Panc1 (cell line): ENCODE data around the gene FAM151B. TPM values are rescaled to one million over a fixed set of nuclear protein-coding genes. Genes with fewer than 3 reads are reported as not detected.

ENCODE experiments used
- ATAC-seq: fragments of 200-7000 bp; cut with Tn5 transposase; 2 replicates; pipeline ENCODE4 v1.9.1; 2020; ENCODE audit warnings: mild to moderate bottlenecking, moderate library complexity
- BruUV-seq: library from RNA; stranded (reverse); fragments of 400-500 nt; replicated peaks from 2 replicates; lab custom pipeline; 2021; lab: Mats Ljungman, UMichigan
- CTCF ChIA-PET: fragments of 300-600 bp; sonication (Branson Sonifier 250); formaldehyde crosslinking; loops from one replicate; lab custom pipeline; 2022; ENCODE audit warnings: antibody characterized with exemption; lab: Charles Lee
- POLR2A ChIA-PET: fragments of 300-600 bp; sonication (Branson Sonifier 250); formaldehyde crosslinking; loops from one replicate; lab custom pipeline; 2022; ENCODE audit warnings: antibody characterized with exemption; lab: Charles Lee
- DNase-seq: peaks from one replicate; pipeline ENCODE4 v3.0.0-alpha.2; 2010; ENCODE audit warnings: low read depth, low spot score
- H3K27ac ChIP-seq: 2 replicates; pipeline ENCODE4 v1.5.1; 2011; ENCODE audit warnings: mild to moderate bottlenecking, low read length, inconsistent platforms
- H3K27me3 ChIP-seq: fragments of 200-500 bp; sonication (Bioruptor generic); 2 replicates; pipeline ENCODE4 v1.6.0; 2014; ENCODE audit warnings: low read length, inconsistent platforms; ENCODE audit not compliant: control insufficient read depth, insufficient read depth
- H3K36me3 ChIP-seq: fragments of 200-500 bp; sonication (Bioruptor generic); 2 replicates; pipeline ENCODE4 v1.5.1; 2014; ENCODE audit warnings: inconsistent platforms, mild to moderate bottlenecking, low read length, moderate library complexity; ENCODE audit not compliant: control insufficient read depth, insufficient read depth
- H3K4me1 ChIP-seq: 2 replicates; pipeline ENCODE4 v1.5.1; 2011; ENCODE audit warnings: inconsistent platforms, mild to moderate bottlenecking, low read length, moderate library complexity; ENCODE audit not compliant: control insufficient read depth, insufficient read depth
- H3K4me3 ChIP-seq, 2 experiments: 2 replicates each; pipeline ENCODE4 v1.5.1; 2011 to 2012; ENCODE audit warnings: low read depth in 2 of 2, low read length in 2 of 2, mild to moderate bottlenecking in 2 of 2, inconsistent platforms in 1 of 2, moderate library complexity in 1 of 2
- H3K9me3 ChIP-seq: fragments of 200-500 bp; sonication (Bioruptor generic); 2 replicates; pipeline ENCODE4 v1.5.1; 2014; ENCODE audit warnings: low read depth, mild to moderate bottlenecking, inconsistent platforms, low read length, moderate library complexity; ENCODE audit not compliant: control insufficient read depth, insufficient read depth
- POLR2AphosphoS5 ChIP-seq: IDR thresholded peaks from 2 replicates; pipeline ENCODE4 v1.6.1; 2012; ENCODE audit warnings: mild to moderate bottlenecking, low read depth, low read length, moderate library complexity
- SIN3A ChIP-seq: IDR thresholded peaks from 2 replicates; pipeline ENCODE4 v1.6.1; 2012; ENCODE audit warnings: low read depth, mild to moderate bottlenecking, low read length, moderate library complexity, borderline replicate concordance; ENCODE audit not compliant: insufficient read depth
- TCF7L2 ChIP-seq: IDR thresholded peaks from 2 replicates; pipeline ENCODE4 v1.6.1; 2011; ENCODE audit warnings: mild to moderate bottlenecking, low read depth, low read length, inconsistent platforms
- in situ Hi-C: cut with HindIII; loops from 2 replicates; pipeline ENCODE4 v1.10.0; 2016; ENCODE audit warnings: low sequenced_read_pairs, low pct_unique_long_range_greater_than_20kb
- intact Hi-C: fragments of 100-400 bp; cut with micrococcal nuclease; formaldehyde crosslinking; loops from one replicate; pipeline ENCODE4 v1.10.0; 2022; ENCODE audit not compliant: unreplicated experiment
- total RNA-seq: library from RNA; stranded (reverse); gene quantifications from one replicate; pipeline ENCODE4 v1.2.1, GENCODE V29; 2021; ENCODE audit not compliant: unreplicated experiment
- TF ChIP-seq, protein P1 (sequence below), 2 experiments: IDR thresholded peaks; 2 replicates each; pipeline ENCODE4 v1.6.1; 2011 to 2012; ENCODE audit warnings: low read depth in 2 of 2, control low read depth in 1 of 2, low read length in 1 of 2, mild to moderate bottlenecking in 1 of 2, moderate library complexity in 1 of 2; ENCODE audit not compliant: insufficient read depth in 1 of 2
- TF ChIP-seq, protein P2 (sequence below): fragments of 450-650 bp; IDR thresholded peaks from 2 replicates; pipeline ENCODE4 v1.5.1; 2017; ENCODE audit warnings: mild to moderate bottlenecking

Gene FAM151B
- total RNA-seq, 1 experiment from 2014 or later = 2.8 TPM

DNA sequence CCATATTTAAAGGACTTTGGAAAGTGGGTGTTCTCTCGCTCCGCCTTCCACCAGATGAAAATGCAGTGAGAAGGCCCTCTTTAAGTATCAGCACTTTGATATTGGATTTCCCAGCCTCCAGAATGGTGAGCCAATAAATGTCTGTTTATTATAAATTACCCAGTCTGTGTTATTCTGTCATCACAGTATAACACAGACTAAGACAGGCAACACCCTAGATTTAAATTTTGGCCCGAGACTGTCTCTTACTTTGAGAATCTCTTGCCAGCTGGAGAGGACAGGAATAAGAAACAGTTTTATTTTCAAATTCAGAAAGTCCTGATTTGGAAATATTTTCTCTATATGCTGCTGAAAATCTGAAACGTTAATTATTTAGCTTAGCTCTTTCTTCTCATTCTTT lies 21.5 kb downstream of the FAM151B start:
- BruUV-seq = no TSS peak
- CTCF ChIA-PET = no interaction called here
- no peak for ATAC-seq

DNA sequence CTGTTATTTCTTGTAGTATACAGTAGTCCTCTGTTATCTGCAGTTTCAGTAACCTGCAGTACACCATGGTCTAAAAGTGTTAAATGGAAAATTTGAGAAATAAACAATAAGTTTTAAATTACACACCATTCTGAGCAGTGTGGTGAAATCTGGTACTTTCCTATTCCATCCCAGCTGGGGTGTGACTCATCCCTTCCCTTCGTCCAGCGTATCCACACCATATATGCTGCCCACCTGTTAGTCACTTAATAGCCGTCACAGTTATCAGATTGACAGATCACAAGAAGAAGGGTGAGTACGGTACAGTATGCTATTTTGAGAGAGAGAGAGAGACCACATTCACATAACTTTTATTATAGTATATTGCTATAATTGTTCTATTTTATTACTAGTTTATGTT lies 28.9 kb downstream of the FAM151B start:
- intact Hi-C loops = no loop called here
- ATAC-seq (peak; percentile 97), DNase-seq (peak; percentile 28)
- no TSS peak for BruUV-seq
- CTCF ChIA-PET = no interaction called here
- no peak overlapping the region for H3K27ac ChIP-seq
- no peak for TF ChIP-seq SIN3A
- TF ChIP-seq, protein P1, sequence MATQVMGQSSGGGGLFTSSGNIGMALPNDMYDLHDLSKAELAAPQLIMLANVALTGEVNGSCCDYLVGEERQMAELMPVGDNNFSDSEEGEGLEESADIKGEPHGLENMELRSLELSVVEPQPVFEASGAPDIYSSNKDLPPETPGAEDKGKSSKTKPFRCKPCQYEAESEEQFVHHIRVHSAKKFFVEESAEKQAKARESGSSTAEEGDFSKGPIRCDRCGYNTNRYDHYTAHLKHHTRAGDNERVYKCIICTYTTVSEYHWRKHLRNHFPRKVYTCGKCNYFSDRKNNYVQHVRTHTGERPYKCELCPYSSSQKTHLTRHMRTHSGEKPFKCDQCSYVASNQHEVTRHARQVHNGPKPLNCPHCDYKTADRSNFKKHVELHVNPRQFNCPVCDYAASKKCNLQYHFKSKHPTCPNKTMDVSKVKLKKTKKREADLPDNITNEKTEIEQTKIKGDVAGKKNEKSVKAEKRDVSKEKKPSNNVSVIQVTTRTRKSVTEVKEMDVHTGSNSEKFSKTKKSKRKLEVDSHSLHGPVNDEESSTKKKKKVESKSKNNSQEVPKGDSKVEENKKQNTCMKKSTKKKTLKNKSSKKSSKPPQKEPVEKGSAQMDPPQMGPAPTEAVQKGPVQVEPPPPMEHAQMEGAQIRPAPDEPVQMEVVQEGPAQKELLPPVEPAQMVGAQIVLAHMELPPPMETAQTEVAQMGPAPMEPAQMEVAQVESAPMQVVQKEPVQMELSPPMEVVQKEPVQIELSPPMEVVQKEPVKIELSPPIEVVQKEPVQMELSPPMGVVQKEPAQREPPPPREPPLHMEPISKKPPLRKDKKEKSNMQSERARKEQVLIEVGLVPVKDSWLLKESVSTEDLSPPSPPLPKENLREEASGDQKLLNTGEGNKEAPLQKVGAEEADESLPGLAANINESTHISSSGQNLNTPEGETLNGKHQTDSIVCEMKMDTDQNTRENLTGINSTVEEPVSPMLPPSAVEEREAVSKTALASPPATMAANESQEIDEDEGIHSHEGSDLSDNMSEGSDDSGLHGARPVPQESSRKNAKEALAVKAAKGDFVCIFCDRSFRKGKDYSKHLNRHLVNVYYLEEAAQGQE (IDR thresholded peaks at IDR 0.05; ENCODE audit: insufficient read depth in 1 of 2, low read depth in 2 of 2, low read length in 1 of 2) = no peak
- TF ChIP-seq, protein P2, sequence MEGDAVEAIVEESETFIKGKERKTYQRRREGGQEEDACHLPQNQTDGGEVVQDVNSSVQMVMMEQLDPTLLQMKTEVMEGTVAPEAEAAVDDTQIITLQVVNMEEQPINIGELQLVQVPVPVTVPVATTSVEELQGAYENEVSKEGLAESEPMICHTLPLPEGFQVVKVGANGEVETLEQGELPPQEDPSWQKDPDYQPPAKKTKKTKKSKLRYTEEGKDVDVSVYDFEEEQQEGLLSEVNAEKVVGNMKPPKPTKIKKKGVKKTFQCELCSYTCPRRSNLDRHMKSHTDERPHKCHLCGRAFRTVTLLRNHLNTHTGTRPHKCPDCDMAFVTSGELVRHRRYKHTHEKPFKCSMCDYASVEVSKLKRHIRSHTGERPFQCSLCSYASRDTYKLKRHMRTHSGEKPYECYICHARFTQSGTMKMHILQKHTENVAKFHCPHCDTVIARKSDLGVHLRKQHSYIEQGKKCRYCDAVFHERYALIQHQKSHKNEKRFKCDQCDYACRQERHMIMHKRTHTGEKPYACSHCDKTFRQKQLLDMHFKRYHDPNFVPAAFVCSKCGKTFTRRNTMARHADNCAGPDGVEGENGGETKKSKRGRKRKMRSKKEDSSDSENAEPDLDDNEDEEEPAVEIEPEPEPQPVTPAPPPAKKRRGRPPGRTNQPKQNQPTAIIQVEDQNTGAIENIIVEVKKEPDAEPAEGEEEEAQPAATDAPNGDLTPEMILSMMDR = no peak
- TF ChIP-seq POLR2AphosphoS5 = no peak
- no peak for TF ChIP-seq TCF7L2
- no peaks in the 10 kb centered on the region for H3K27me3 ChIP-seq
- no peaks in the 10 kb centered on the region for H3K36me3 ChIP-seq
- H3K4me1 ChIP-seq = 0 out of 2 replicates have a peak, but pooled peaks cover 2% of the 10 kb centered on the region
- in situ Hi-C loops = no loop called here
- H3K4me3 ChIP-seq = no peak overlapping the region
- POLR2A ChIA-PET = no interaction called here
- H3K9me3 ChIP-seq = no peaks in the 10 kb centered on the region

More for the DNA sequence above, 21.5 kb downstream of the FAM151B start:
- H3K4me1 ChIP-seq = no peaks in the 10 kb centered on the region
- H3K27ac ChIP-seq = no peak overlapping the region
- POLR2A ChIA-PET = no interaction called here
- in situ Hi-C loops (no loop called here), intact Hi-C loops (no loop called here)
- H3K4me3 ChIP-seq = no peak overlapping the region
- TF ChIP-seq, protein P2 = no peak
- TF ChIP-seq, protein P1 (IDR thresholded peaks at IDR 0.05; ENCODE audit: insufficient read depth in 1 of 2, low read depth in 2 of 2, low read length in 1 of 2) = no peak
- TF ChIP-seq TCF7L2 (no peak), POLR2AphosphoS5 (no peak), SIN3A (no peak)
- no peak for DNase-seq
- no peaks in the 10 kb centered on the region for H3K36me3 ChIP-seq
- no peaks in the 10 kb centered on the region for H3K9me3 ChIP-seq
- no peaks in the 10 kb centered on the region for H3K27me3 ChIP-seq
